Left ventricle myocardium superior (tissue), 1 donor: ENCODE results near the gene ACVR1. TPM values are rescaled to one million over a fixed set of nuclear protein-coding genes. Genes with fewer than 3 reads are reported as not detected.
"Not testable (repeated sequence)": the region's sequence is repeated elsewhere in the genome, so short reads cannot be mapped to it uniquely, and the experiment has no call there.

Source experiments
- ATAC-seq: fragments of 200-7000 bp; cut with Tn5 transposase; one replicate; pipeline ENCODE4 v1.9.1; 2020; ENCODE audit warnings: mild to moderate bottlenecking, moderate library complexity
- DNase-seq: peaks from one replicate; pipeline ENCODE4 v3.0.0-alpha.2; 2020
- intact Hi-C: fragments of 100-400 bp; cut with micrococcal nuclease; formaldehyde crosslinking; loops from one replicate; pipeline ENCODE4 v1.11.0; 2022
- total RNA-seq: library from RNA; stranded (reverse); fragmentation: NEBNext Ultra II Directional; extraction: Animal tissue kit (Norgen Biotek cat#: 25700); gene quantifications from one replicate; pipeline ENCODE4 v1.2.1, GENCODE V29; 2021
- donor health status: DM: no; HTN: yes; CAD: no; lungs with severe emphysema.

Gene ACVR1
- total RNA-seq, 1 donor from 2014 or later, result 26.8 TPM

DNA sequence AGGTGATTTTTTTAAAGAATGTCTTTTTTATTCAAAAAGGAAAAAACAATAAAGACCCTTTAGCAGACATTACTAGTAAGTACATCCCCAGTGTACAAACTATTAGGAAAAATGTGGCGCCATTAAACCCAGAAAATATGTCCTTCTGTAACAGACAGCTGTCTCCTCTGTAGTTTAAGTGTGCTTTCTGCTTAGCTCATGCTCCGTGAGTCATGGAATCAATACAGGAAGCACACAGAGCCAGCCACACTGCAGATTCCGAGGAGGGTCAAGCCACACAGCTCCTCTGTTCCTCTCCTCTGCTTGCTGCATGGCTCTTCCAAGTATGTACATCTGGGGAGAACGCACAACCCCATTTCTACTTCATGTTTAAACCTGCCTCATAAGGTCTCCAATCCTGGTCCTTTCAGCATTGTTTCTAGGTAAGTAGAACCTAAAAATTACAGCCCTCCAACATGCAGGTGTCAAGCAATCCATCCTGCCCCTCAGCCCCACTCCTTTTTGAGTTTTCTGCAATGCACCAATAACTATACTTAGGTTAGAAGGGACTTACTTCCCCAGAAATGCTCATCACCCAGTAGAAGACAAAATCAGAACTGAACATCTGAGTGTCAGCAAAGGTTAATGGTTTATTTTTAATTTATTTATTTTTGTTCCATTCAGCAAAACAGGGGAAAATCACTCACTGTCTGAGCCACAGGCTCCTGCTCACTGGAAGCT is 37.5 kb downstream of the ACVR1 start:
- ATAC-seq (peak; percentile 72), DNase-seq (peak; percentile 44)
- intact Hi-C loops, result no loop called here

DNA sequence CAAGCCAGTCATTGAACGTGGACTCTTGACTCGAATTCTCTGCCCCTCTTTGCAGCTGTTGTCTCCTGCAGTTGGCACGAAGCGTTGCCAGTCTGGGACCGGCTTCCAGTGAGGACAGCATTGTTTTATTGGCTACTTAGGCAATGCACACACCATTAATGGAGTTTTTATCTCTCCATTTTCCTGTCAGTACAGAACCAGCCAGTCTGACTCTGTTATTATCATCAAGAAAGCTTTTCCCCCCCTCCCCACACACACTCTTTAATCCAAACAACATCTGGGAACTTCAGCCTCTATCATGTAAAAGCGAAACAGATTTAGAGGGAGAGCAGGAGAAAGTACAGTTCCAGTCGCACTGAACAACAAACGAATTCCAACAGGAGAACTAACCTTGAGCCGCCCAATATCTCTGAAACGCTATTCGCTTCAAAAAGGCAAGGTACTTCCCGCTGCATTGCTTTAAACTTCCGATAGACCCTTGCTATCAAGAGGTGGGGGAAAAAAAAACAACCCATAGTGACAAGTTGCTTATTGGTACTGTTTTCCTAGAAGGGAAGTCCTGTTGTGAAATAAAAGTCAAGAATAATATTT is 38.2 kb downstream of the ACVR1 start:
- intact Hi-C loops, result no loop called here
- DNase-seq, result peak; percentile 64
- peak; percentile 43 for ATAC-seq

DNA sequence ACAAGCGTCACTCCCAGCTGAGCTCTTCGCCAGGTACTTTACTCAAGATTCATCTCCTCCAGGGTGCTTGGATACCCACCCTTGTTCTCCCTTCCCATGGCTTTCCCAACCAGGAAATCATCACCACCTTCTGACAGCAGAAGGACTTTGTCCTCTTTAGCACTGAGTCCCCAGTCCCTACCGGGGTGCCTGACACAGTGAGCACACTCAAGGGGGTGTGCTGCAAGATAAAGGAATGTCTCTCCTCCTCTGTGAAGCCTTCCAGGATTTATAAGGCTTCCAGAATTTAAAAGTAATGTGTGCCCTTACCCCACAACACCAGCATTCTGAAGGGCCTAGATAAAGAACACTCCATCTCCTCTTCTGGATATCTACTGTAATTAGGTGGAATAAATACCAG is 39.6 kb downstream of the ACVR1 start:
- intact Hi-C loops, result no loop called here
- no peak for ATAC-seq
- no peak for DNase-seq

DNA sequence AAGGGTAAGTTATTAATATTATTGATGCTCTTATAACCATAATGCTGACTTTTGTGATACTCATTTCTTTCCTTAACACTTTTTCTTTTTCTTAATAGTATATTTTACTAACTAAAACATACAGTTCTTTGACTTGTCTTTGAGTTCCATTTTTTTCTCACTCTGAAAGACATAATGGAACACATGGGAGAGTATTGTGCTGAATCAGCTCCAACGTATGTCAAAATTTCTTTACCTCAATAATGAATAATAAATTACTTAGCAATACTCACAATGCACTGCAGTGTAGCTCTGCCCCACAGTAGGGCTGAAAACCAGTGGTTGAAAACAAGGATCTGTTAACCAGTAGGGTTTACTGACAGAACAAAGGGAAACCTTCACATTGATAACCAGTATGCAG is 40.7 kb downstream of the ACVR1 start:
- ATAC-seq, result no peak
- intact Hi-C loops, result no loop called here
- no peak for DNase-seq

DNA sequence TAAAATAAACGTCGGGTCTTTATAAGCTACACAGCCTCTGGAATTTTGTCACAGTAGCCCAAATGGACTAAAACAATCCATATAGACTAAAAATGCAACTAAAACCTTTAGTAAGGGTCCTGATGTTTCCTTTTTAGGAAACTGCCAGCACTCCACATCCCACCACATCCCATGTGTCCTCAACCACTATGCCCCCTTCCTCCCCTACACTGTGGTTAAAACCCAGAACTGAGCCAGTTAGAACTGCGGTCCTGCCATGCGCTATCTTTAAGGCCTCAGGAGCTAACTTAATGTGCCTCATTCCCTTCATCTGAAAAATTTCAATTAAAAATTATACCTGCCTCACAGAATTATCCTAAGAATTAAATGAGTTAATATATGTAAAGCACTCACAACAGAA is 41.1 kb downstream of the ACVR1 start:
- ATAC-seq, result no peak
- intact Hi-C loops, result no loop called here
- no peak for DNase-seq

DNA sequence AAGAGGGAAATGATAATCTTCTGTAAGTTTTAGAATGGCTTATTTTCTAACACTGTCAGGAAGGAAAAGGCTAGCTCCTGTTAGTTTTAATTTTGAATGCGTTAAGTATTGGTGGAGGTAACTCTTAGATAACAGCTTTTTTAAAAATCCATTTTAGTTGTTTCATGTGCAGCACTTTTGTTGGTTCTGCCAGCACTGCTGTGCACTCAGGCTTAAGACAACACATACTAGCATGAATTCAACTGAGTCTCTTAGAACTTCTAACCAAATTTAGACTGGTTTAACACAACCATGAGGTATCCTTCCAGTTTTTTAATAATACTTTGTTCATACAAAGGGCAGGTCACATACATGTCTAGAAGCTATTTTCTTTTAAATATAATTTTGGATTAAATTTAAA is 42.4 kb downstream of the ACVR1 start:
- DNase-seq, result no peak
- intact Hi-C loops, result no loop called here
- no peak for ATAC-seq

DNA sequence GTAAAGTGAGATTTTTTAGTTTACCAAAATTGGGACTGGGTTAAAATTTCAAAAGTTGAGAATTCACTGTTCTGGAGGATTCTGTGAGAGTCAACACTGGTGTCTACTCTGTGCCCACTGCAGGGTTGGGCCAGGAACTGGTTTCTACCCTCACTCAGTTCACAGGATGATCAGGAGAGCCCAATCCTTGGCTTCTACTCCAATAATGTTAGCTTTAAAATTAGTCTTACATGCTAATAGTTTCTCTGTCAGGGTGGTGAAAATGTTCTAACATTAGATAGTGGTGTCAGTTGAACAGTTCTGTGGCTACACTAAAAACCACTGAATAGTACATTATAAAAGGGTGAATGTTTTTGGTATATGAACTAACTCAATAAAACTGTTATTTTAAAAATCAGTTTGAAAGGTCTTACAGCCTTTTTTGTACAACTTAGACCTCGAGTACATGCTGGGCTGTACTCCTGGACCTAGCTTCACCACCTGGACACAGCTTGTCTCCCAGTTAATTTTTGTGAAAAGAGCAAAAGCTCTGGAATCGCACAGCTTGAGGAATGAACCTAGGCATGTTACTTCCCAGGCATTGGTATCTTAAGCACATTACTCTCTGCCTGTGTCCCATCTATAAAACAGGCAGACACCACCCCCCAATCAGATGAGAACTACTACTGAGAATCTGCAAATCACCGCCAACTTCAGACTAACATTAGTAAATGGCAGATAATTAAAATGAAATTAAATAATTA is 44.4 kb downstream of the ACVR1 start:
- peak; percentile 36 for ATAC-seq
- intact Hi-C loops, result no loop called here

DNA sequence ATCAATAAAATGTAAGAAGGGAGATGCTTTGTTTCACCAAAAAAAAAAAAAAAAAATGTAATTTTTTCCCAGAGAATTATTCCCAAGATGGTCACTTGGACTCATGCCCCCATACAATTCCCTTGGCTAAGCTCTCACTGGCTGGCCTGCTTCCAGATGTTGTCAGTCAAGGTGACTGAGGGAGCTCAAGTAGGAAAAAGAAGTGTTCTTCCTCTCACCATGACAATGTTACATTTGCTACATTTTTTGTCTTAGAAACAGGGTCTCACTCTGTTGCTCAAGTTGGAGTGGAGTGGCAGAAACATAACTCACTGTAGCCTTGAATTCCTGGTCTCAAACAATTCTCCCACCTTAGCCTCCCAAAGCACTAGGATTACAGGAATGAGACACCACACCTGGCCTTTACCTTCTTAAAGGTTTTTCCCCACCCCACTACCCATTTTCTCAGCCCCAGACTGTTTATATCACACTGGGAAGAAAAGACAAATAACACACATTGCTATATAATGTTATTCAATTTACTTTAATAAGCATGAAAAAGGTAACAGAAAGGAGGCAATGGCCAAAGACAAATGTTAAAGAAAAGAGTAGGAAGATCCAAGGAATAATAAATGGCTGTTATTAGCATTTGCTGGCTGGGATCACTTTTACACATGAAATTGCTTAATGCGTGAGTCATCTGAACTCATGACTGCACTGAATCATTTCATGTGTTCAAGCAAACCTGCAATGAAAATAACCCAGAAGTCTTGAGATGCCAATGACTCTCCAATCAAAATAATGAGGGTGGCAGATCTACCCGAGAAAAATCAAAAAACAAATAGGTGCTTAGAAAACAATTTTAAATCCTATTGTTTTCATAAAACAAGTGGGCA is 45.2 kb downstream of the ACVR1 start:
- no peak for DNase-seq
- ATAC-seq, result peak; percentile 82
- intact Hi-C loops, result no loop called here

More for the DNA sequence above, 44.4 kb downstream of the ACVR1 start:
- no peak for DNase-seq

DNA sequence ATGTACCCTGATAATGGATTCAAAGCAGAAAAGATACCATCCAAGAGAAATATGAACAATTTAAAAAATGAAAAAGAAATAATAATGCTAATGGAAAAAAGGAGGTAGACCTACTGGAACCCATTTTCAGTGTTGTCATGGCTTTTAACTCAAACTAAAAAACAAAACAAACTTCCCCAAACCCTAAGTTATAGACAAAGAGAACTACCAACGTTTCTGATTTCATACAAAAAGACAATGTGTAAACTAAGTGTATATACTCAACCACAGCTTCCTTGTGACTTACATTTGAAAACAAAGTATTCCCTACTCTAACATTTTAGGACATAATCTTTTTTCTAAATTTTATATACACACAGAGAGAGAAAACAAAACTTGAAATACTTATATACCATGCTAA is 45.9 kb downstream of the ACVR1 start:
- intact Hi-C loops, result no loop called here
- ATAC-seq (no peak), DNase-seq (no peak)

DNA sequence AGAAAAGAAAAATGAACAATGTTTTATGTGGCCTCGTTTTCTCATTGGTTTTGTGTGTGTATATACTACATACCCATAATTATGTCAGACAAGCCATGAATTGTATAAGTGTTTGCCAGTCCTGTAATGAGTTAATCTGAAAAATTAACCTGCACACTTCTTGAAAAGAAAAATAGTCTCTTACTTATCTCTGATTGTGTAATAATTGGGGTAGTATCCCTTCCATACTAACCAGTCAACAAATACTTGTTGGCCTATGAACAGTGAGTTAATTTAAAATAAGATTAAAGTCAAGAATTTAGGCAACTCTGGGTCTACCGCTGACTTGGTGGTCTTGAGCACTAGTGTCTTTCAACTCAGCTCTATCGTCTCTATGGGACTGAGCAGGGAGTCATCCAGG is 48.8 kb downstream of the ACVR1 start:
- intact Hi-C loops, result no loop called here
- DNase-seq (no peak), ATAC-seq (no peak)

DNA sequence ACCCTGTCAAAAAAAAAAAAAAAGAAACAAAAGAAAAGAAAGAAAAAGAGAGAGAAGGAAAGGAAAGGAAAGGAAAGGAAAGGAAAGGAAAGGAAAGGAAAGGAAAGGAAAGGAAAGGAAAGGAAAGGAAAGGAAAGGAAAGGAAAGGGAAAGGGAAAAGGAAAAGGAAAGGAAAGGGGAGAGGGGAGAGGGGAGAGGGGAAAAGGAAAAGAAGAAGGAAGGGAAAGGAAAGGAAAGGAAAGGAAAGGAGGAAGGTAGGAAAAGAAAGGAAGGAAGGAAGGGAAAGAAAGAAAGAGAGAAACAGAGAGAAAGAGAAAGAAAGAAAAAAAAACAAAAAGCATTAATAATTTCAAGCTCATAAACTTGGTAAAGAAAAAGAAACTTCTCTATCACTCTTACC is 49.5 kb downstream of the ACVR1 start:
- intact Hi-C loops, ATAC-seq, DNase-seq: not testable (repeated sequence)

DNA sequence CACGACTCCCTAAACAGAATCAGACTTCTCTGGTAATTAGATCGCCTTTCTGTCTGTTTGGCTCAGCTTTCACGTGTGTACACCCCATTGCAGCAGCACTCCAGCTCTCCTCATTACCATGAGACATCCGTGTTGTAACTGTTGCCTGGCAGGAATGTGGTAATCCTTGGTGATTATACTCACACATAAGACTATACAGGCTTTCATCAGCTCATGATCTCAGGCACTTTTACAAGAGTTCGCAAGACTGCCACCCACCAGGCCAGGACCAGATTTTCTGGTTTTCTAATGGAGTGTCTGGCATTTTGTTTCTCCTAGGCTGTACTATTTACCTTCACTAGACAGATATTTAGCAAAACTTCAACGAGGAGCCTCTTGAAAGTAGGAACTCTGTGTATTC is 50.2 kb downstream of the ACVR1 start:
- intact Hi-C loops, result no loop called here
- DNase-seq (no peak), ATAC-seq (peak; percentile 26)

DNA sequence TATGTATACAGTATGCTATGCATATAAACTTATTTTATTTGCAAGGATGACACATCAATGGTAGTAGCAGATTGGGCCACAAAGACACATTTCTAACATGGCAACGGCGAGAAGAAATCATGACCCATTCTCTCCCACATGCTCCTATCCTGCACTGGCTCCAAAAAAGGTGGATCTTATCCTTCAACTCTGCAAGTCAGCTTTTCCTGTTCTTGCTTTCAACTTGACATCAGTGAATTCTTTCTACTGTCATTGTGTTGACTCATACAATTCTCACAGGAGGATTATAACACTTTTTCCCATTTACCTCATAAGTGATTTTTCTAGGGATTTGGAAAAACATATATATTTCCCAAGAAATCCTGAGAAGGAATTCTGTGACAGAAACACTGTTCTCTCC is 53.1 kb downstream of the ACVR1 start:
- ATAC-seq, result no peak
- DNase-seq, result no peak
- intact Hi-C loops, result no loop called here

DNA sequence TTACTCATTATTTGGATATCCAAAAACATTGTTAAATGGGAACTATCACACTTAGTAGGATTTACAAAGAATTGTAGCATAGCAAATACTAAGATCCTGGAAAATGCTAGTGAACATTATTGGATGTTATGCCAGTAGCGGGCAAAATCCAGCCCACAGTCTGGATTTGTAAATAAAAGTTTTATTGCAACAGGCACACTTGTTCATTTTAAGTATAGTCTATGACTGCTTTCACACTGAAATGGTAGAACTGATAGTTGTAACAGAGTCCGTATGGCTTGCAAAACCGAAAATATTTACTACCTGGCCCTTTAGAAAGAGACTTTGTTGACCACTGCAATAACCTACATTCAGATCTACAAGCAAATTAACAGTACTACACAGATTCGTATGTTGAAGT is 53.6 kb downstream of the ACVR1 start:
- ATAC-seq, result no peak
- intact Hi-C loops, result no loop called here

DNA sequence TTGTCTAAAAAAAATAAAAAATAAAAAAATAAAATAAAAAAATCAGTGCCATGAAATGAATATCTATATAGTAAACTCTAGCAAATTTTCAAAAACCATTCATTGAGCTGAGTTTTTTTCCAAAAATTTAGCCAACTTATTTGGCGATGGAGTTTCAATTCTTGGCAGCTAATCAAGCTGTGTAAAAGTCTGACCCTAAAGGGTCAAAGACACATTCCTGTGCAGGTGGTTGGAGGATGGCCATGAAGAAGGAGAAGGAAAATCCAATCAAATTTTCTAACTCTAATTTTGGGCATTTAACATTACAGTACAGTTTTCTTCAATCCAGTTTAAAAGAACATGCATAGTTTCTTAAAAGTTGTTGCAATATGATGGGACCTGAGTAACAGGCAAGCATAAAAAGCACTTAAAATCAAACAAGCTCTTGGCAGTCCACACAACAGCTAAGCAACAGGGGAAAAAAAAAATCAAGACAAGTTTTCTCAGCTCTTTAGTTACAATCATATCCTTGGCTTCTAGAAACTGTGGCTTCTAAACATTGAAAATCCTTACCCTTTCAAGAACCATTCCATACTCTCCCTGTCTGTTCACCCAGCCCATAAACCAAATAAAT is 54.5 kb downstream of the ACVR1 start:
- intact Hi-C loops, result no loop called here
- DNase-seq, result no peak
- peak; percentile 26 for ATAC-seq

More for the DNA sequence above, 53.6 kb downstream of the ACVR1 start:
- DNase-seq, result no peak

DNA sequence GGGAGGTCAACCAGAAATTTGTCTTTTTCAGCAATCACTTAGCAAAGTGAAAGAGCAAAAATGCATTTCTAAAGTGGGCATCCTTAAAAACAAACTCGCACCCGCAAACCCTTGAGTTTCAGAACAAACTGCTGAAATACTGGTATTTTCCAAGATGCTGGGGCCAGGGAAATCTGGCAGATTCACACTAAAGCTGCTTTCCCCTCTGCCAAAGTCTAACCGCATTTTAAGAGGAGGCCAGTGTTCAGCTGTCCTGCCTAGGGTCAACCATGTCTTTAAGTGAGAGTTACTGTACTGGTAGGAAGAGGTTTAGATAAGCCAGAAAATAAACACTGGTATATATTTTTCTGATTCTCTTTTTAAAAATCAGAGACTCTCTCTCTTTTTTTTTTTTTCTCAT is 55.9 kb downstream of the ACVR1 start:
- intact Hi-C loops, result no loop called here
- peak; percentile 73 for ATAC-seq
- no peak for DNase-seq

DNA sequence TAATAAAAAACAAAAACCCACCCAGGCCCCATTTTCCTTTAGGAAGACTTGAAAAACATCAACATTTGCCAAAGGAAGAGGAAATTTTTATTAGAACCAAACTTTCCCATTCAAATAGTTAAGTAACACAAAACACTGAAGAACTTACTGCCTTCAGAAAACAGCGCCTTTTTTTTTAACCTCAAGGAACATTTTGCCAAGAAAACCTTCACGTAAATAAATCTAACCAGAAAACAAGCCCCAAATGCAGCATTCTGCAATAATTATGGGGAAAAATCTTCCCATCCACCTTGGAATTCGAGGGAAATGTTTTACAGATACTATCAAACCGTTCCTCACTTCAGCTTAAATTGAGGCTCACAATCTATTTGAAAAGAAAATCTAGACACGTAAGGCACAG is 56.4 kb downstream of the ACVR1 start:
- no peak for DNase-seq
- intact Hi-C loops, result no loop called here
- no peak for ATAC-seq

DNA sequence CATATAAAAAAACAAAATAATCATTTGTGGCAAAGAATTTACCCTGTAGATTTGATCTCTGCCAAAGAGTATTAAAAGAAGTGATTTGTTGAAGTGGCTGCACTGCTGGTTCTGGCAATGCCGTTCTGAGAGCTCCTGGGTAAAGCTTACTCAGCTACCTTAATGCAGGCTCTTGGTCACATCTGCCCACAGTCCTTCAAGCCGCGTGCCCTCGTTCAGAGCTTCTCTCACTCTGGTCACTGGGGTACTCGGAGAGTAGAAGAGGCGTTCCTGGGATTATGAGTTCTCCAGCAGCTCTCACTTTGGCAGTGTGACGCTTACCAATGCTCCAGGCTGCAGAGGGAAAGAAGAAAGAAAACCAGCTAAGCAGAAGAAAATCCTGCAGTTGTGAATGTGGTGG is 57.9 kb downstream of the ACVR1 start:
- intact Hi-C loops, result no loop called here
- DNase-seq, result no peak
- no peak for ATAC-seq

DNA sequence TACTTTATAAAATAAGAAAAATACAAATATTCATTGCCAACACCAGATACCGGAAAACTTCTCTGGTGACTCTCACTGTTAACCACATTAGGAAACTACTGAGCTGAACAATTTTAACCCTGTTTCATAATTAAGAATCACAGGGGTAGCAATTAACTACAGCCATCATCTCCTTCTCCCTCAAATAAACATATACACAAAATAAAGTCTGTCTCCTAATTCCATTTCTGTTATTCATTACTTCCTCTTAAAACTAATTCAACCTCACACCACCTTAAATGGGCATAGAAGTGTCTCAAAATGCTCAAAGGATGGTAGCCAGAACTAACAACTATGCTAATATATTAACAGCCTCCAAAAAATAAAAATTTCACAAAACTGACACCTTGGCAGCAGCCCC is 60.7 kb downstream of the ACVR1 start:
- ATAC-seq (no peak), DNase-seq (no peak)
- intact Hi-C loops, result no loop called here
